ENCODE measurements around the gene TENT5C. TPM values are rescaled to one million over a fixed set of nuclear protein-coding genes. Genes with fewer than 3 reads are reported as not detected.

Gene TENT5C
- total RNA-seq, 1 experiment from 2014 or later: 1.4 TPM

DNA sequence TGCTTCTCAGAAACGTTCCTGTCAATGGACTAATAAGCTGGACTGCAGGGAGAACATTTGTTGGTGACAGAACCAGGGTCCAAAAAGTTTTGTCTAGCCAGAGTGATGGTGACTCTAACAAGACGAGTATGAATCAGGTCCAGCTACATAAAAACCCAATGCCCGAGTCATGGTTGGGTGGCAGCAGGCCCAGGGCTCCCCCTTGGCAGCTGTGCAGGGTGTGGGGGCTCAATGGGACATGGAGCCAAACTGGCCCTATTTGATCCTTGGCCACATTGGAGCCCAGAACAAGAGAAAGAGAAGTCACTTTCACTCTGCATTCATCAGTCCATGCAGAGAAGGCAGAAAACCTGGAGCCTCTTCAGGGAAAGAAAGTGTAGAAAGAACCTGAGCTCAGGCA, 37.9 kb upstream of the TENT5C start:
- TF ChIP-seq ZNF274 (IDR thresholded peaks at IDR 0.05; ENCODE audit: low read depth, low read length) (no peak), RAD21 (IDR thresholded peaks at IDR 0.05; ENCODE audit: low read depth) (no peak)
- ChIA-PET CTCF (no interaction called here), POLR2A (no interaction called here), RAD21 (ENCODE audit: low non-redundant PET in 1 of 2, low total read pairs in 2 of 2, uncharacterized antibody in 2 of 2, unreplicated experiment in 2 of 2) (no interaction called here)
- H3K4me1 ChIP-seq (ENCODE audit: control insufficient read depth in 1 of 2, insufficient read depth in 2 of 2, low read length in 2 of 2): no peaks in the 10 kb centered on the region; a peak in 1 of 4 replicates
- H3K4me2 ChIP-seq (ENCODE audit: low read length): no peak overlapping the region
- H3K36me3 ChIP-seq (ENCODE audit: control insufficient read depth in 1 of 2, insufficient read depth in 2 of 2, low read length in 2 of 2): no peaks in the 10 kb centered on the region
- no peak overlapping the region for H2AFZ ChIP-seq (ENCODE audit: low read depth, low read length, poor library complexity, severe bottlenecking)
- H3K27ac ChIP-seq (ENCODE audit: low read depth, low read length): no peak overlapping the region
- BruUV-seq (replicated peaks): no TSS peak
- no peaks in the 10 kb centered on the region for H4K20me1 ChIP-seq (ENCODE audit: insufficient read depth)
- H3K79me2 ChIP-seq (ENCODE audit: insufficient read depth, low read length): no peaks in the 10 kb centered on the region
- H3K9me2 ChIP-seq (ENCODE audit: insufficient read depth): no peaks in the 10 kb centered on the region
- no peak overlapping the region for H3K4me3 ChIP-seq (replicated peaks in 1 of 2; ENCODE audit: low read depth in 1 of 2, low read length in 2 of 2)
- ATAC-seq (no peak), DNase-seq (ENCODE audit: low read depth, low spot score) (no peak)
- intact Hi-C loops (cut with micrococcal nuclease): no loop called here
- no peaks in the 10 kb centered on the region for H3K9me3 ChIP-seq (ENCODE audit: control insufficient read depth in 1 of 2, insufficient read depth in 1 of 2, low read depth in 1 of 2, low read length in 2 of 2)
- H3K27me3 ChIP-seq (ENCODE audit: insufficient read depth, low read length): no peaks in the 10 kb centered on the region
- no peak overlapping the region for H3K9ac ChIP-seq (ENCODE audit: low read length)

DNA sequence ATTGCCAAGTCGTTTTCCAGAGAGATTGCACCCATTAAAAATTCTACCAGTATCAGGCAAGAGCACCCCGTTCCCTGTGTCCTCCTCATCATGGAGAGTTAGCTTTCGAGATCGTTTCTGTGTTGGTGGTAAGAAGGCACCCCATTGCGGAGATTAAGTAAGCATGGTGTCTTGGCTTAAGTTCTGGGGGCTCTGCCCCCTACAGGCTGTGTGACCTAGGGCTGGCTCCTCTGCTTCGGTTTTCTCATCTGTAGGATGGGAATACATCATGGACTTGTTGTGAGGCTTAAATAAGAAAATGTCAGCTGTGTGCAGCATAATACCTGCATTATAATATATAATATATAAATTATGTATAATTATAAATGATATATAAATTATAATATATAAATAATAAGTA, 36.8 kb upstream of the TENT5C start:
- TF ChIP-seq JUND (IDR thresholded peaks at IDR 0.05) (no peak), EZH2phosphoT487 (IDR thresholded peaks at IDR 0.05; ENCODE audit: borderline replicate concordance) (no peak)
- TF ChIP-seq, protein P1, sequence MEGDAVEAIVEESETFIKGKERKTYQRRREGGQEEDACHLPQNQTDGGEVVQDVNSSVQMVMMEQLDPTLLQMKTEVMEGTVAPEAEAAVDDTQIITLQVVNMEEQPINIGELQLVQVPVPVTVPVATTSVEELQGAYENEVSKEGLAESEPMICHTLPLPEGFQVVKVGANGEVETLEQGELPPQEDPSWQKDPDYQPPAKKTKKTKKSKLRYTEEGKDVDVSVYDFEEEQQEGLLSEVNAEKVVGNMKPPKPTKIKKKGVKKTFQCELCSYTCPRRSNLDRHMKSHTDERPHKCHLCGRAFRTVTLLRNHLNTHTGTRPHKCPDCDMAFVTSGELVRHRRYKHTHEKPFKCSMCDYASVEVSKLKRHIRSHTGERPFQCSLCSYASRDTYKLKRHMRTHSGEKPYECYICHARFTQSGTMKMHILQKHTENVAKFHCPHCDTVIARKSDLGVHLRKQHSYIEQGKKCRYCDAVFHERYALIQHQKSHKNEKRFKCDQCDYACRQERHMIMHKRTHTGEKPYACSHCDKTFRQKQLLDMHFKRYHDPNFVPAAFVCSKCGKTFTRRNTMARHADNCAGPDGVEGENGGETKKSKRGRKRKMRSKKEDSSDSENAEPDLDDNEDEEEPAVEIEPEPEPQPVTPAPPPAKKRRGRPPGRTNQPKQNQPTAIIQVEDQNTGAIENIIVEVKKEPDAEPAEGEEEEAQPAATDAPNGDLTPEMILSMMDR (IDR thresholded peaks at IDR 0.05 in 2 of 3, conservative IDR thresholded peaks at IDR 0.05 in 1 of 3; ENCODE audit: borderline replicate concordance in 1 of 3, insufficient read depth in 1 of 3, low read depth in 2 of 3, low read length in 2 of 3): 0 out of 6 replicates have a peak, but pooled peaks of 1 of the 3 experiments have one; percentile 15
- DNase-seq (ENCODE audit: low read depth, low spot score): no peak
- Histone ChIP-seq H3K9me3 (ENCODE audit: control insufficient read depth in 1 of 2, insufficient read depth in 1 of 2, low read depth in 1 of 2, low read length in 2 of 2) (no peaks in the 10 kb centered on the region), H3K27me3 (ENCODE audit: insufficient read depth, low read length) (no peaks in the 10 kb centered on the region), H4K20me1 (ENCODE audit: insufficient read depth) (no peaks in the 10 kb centered on the region), H2AFZ (ENCODE audit: low read depth, low read length, poor library complexity, severe bottlenecking) (no peak overlapping the region), H3K4me1 (ENCODE audit: control insufficient read depth in 1 of 2, insufficient read depth in 2 of 2, low read length in 2 of 2) (no peaks in the 10 kb centered on the region; a peak in 1 of 4 replicates), H3K79me2 (ENCODE audit: insufficient read depth, low read length) (no peaks in the 10 kb centered on the region), H3K36me3 (ENCODE audit: control insufficient read depth in 1 of 2, insufficient read depth in 2 of 2, low read length in 2 of 2) (no peaks in the 10 kb centered on the region), H3K4me3 (replicated peaks in 1 of 2; ENCODE audit: low read depth in 1 of 2, low read length in 2 of 2) (no peak overlapping the region), H3K27ac (ENCODE audit: low read depth, low read length) (no peak overlapping the region), H3K9ac (ENCODE audit: low read length) (no peak overlapping the region), H3K9me2 (ENCODE audit: insufficient read depth) (no peaks in the 10 kb centered on the region), H3K4me2 (ENCODE audit: low read length) (no peak overlapping the region)
- ChIA-PET POLR2A (no interaction called here), RAD21 (ENCODE audit: low non-redundant PET in 1 of 2, low total read pairs in 2 of 2, uncharacterized antibody in 2 of 2, unreplicated experiment in 2 of 2) (no interaction called here), CTCF (no interaction called here)
- no peak for ATAC-seq
- BruUV-seq (replicated peaks): no TSS peak
- intact Hi-C loops (cut with micrococcal nuclease): no loop called here
